Astrocyte of the cerebellum (primary cell): ENCODE data around the gene MTTP.

Experiments used
- DNase-seq: peaks from one replicate; pipeline ENCODE4 v3.0.0-alpha.2; 2011; ENCODE audit warnings: low read depth
- H3K4me3 ChIP-seq: 2 replicates; pipeline ENCODE4 v1.5.1; 2011; ENCODE audit warnings: mild to moderate bottlenecking, low read depth, low read length, moderate library complexity
- CTCF ChIP-seq: IDR thresholded peaks from 2 replicates; pipeline ENCODE4 v1.5.1; 2012; ENCODE audit warnings: low read length, low read depth, moderate library complexity, mild to moderate bottlenecking; ENCODE audit errors: missing control alignments
- in situ Hi-C: cut with HindIII; loops from 2 replicates; pipeline ENCODE4 v1.10.0; 2017; ENCODE audit warnings: low sequenced_read_pairs

MTTP gene

GRCh38 chr4:99587803-99588202 is 13.2 kb downstream of the MTTP start:
- no peak for TF ChIP-seq CTCF
- no peak for DNase-seq
- H3K4me3 ChIP-seq = no peak overlapping the region
- in situ Hi-C loops = no loop called here

- in situ Hi-C loops = no loop called here
Measured at GRCh38 chr4:99591757-99592156, 17.1 kb downstream of the MTTP start.

GRCh38 chr4:99593781-99594641 is 19.4 kb downstream of the MTTP start:
- H3K4me3 ChIP-seq = no peak overlapping the region
- no peak for DNase-seq
- no peak for TF ChIP-seq CTCF
- in situ Hi-C loops = no loop called here

More at GRCh38 chr4:99591757-99592156, 17.1 kb downstream of the MTTP start:
- no peak for DNase-seq
- H3K4me3 ChIP-seq = no peak overlapping the region
- TF ChIP-seq CTCF = no peak

- H3K4me3 ChIP-seq = no peak overlapping the region
- DNase-seq = no peak
- TF ChIP-seq CTCF = no peak
- in situ Hi-C loops = no loop called here
Measured at GRCh38 chr4:99594818-99595217, 20.2 kb downstream of the MTTP start.

- TF ChIP-seq CTCF = no peak
- H3K4me3 ChIP-seq = no peak overlapping the region
- no peak for DNase-seq
- in situ Hi-C loops = no loop called here
Measured at GRCh38 chr4:99606716-99607115, 32.1 kb downstream of the MTTP start.

GRCh38 chr4:99608417-99608816 is 33.8 kb downstream of the MTTP start:
- in situ Hi-C loops = no loop called here
- no peak for TF ChIP-seq CTCF
- no peak overlapping the region for H3K4me3 ChIP-seq
- DNase-seq = no peak
